GM13977 (cell line): ENCODE measurements around the gene GRID2IP.

Source experiments
- DNase-seq: peaks from one replicate; pipeline ENCODE4 v3.0.0; 2012; ENCODE audit warnings: low spot score
- in situ Hi-C: fragments of 300-500 bp; cut with MboI; formaldehyde crosslinking; loops from one replicate; pipeline ENCODE4 v1.12.0; 2022; ENCODE audit warnings: low sequenced_read_pairs, low pct_unique_long_range_greater_than_20kb, mixed read lengths, inconsistent platforms; ENCODE audit not compliant: unreplicated experiment
- TF ChIP-seq, protein P1 (sequence below): IDR thresholded peaks from 2 replicates; pipeline ENCODE4 v1.5.1; 2012; ENCODE audit warnings: mild to moderate bottlenecking, control low read depth; ENCODE audit not compliant: insufficient read depth; ENCODE audit errors: extremely low read depth, missing control alignments

The GRID2IP gene

GRCh38 chr7:6487184-6487545 is 64.1 kb downstream of the GRID2IP start:
- TF ChIP-seq, protein P1, sequence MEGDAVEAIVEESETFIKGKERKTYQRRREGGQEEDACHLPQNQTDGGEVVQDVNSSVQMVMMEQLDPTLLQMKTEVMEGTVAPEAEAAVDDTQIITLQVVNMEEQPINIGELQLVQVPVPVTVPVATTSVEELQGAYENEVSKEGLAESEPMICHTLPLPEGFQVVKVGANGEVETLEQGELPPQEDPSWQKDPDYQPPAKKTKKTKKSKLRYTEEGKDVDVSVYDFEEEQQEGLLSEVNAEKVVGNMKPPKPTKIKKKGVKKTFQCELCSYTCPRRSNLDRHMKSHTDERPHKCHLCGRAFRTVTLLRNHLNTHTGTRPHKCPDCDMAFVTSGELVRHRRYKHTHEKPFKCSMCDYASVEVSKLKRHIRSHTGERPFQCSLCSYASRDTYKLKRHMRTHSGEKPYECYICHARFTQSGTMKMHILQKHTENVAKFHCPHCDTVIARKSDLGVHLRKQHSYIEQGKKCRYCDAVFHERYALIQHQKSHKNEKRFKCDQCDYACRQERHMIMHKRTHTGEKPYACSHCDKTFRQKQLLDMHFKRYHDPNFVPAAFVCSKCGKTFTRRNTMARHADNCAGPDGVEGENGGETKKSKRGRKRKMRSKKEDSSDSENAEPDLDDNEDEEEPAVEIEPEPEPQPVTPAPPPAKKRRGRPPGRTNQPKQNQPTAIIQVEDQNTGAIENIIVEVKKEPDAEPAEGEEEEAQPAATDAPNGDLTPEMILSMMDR: no peak
- no peak for DNase-seq
- in situ Hi-C loops: no loop called here

DNA sequence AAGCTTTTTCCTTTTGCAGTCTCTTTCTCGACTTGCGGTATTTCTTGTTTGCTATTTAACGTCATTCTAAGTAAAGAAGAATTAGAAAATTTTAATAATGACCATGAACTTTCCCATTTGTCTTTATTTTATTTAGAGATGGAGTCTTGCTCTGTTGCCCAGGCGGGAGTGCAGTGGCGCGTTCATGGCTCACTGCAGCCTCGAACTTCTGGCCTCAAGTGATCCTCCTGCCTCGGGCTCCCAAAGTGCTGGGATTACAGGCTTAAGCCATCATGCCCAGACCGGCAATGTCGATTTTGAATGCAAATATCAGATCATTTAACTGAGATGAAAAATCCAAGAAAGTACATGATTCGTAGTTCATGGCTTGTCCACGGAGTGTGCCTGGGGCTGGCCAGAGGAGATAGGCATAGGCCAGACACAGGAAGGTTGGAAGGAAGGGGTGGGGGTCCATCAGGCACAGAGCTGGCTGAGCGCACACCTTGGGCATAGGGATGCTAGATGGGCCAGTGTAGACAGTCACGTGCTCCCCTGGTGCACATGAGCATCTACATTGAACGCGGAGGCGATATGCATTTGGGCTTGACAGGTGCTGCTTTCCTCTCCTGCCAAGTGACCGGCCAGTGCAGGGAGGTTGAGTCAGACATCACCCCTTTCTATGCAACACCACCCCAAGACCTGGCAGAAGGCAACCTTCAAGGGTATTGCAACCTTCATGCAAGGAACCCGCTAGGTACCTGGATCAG is 64.7 kb downstream of the GRID2IP start:
- TF ChIP-seq, protein P1: no peak
- in situ Hi-C loops: no loop called here
- DNase-seq: no peak

DNA sequence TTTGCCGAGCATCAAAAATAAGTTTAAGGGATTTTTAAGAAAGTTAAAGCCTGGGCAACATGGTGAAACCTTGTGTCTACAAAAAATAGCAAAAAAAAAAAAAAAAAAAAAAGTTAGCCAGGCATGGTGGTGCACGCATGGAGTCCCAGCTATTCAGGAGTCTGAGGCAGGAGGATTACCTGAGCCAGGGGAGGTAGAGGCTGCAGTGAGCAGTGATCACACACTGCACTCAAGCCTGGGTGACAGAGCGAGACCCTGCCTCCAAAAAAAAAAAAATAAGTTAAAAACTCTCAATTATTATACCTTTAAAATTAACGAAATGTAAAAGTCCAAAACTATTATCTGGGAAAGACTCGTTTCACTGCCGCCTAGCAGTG is 68.5 kb downstream of the GRID2IP start:
- DNase-seq: no peak
- TF ChIP-seq, protein P1: no peak
- in situ Hi-C loops: no loop called here

- TF ChIP-seq, protein P1: no peak
- in situ Hi-C loops: no loop called here
- DNase-seq: no peak
Measured at GRCh38 chr7:6482307-6482706, 69.0 kb downstream of the GRID2IP start.

DNA sequence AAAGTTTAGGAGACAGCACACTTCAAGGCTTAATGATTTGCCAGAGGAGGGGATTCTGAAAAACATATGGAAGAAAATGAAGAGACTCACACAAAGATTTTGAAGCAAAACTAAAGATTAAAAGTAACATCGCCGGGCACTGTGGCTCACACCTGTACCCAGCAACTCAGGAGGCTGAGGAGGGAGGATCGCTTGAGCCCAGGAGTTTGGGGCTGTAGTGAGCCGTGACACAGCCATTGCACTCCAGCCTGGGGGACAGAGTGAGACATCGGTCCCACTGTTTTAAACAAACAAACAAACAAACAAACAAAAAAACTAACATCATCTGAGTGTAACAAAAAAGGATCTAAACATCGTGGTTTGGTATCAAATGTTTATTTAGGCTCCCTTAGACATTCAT is 69.8 kb downstream of the GRID2IP start:
- no peak for DNase-seq
- in situ Hi-C loops: no loop called here
- TF ChIP-seq, protein P1: no peak

DNA sequence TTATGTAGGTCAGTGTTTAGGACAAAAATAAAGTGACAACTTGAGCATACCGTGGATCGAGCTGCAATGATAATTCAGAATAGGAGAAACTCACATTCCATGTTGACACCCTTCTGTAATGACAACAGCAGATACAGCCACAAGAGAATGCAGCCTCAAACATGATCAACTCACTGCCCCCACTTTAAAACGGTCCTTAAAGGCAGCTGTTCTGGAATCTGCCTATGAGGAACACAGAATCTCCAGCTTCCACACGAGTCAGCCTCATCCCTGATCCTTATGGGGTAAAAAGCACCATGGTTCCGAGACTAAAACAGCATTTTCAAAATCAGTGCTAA is 71.0 kb downstream of the GRID2IP start:
- in situ Hi-C loops: no loop called here
- TF ChIP-seq, protein P1: no peak
- DNase-seq: no peak
